Activated CD4-positive, alpha-beta T cell treated with anti-CD3 and anti-CD28 coated beads for 48 hours (primary cell): Measurements from ENCODE around the gene USP21.

Experiments used
- DNase-seq: peaks from one replicate; pipeline ENCODE4 v3.0.0-alpha.2; 2020

USP21 gene

GRCh38 chr1:161195171-161195570, 35.9 kb downstream of the USP21 start:
- DNase-seq, result no peak

- no peak for DNase-seq
Observed at GRCh38 chr1:161196111-161196510, 36.8 kb downstream of the USP21 start.

- DNase-seq, result no peak
Observed at GRCh38 chr1:161196521-161197451, 37.5 kb downstream of the USP21 start.

- no peak for DNase-seq
Observed at GRCh38 chr1:161197560-161198193, 38.4 kb downstream of the USP21 start.

DNA sequence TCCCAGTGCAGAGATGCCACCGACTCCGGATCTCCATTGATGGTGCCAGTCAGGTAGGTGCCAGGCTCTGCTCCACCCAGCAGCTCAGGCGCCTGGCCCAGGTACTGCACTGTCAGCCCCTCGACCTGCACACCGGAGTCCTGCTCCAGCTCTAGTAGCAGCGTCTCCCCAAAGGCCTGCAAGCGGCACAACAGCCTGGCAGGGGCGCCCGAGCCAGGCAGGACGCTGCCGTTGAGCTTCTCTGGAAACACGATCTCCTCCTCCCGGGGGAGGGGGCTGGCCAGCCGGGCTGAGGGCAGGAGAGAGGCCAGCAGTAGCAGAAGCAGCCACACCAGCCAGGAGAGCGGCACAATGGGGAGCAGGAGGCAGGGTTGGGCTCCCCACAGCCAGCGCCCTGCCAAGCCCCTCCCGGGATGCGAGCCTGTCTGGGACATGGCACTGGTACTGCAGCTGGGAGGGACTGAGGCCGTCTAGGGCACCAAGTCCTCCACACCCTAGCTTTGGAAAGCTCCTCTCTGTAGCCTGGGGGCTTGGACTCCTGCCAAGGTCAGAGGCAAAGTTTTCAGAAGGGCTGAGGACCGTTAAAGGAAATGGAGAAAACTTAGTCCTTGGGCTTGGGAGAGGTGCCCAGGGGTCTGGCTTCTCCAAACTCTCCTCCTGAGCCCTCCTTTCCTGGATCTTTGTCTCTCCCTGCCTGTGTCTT, 39.0 kb downstream of the USP21 start:
- no peak for DNase-seq

DNA sequence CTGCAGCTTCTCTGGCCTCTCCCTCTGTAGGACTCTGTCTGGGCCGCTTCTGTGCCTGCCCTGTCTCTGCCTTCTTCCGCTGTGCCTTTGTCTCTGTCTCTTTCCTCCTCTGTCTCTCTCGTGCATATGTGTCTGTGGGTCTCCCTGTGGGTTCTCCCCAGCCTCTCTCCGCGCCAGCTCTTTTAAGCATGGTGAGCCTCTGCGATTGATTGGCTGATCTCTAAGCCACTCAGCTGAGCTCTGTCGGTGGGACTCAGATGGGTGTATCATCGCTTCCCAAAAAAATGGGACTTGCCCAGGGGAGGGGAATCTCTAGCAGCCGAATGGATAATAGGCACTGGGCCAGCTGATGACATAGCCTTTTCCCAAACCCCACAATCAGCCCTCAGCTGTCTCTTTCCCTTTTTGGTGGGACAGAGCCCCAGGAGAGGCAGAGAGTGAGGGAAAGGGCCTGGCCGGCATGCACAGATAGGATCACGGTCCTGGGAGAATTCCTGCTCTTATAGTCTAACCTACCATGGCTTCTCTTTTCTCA, 39.7 kb downstream of the USP21 start, which contains the start of gene ADAMTS4:
TSS of gene ADAMTS4 (minus strand) at position 158 of the 535 bp plus-strand sequence. CDS start 427 bp downstream, outside the sequence.
- no peak for DNase-seq

DNA sequence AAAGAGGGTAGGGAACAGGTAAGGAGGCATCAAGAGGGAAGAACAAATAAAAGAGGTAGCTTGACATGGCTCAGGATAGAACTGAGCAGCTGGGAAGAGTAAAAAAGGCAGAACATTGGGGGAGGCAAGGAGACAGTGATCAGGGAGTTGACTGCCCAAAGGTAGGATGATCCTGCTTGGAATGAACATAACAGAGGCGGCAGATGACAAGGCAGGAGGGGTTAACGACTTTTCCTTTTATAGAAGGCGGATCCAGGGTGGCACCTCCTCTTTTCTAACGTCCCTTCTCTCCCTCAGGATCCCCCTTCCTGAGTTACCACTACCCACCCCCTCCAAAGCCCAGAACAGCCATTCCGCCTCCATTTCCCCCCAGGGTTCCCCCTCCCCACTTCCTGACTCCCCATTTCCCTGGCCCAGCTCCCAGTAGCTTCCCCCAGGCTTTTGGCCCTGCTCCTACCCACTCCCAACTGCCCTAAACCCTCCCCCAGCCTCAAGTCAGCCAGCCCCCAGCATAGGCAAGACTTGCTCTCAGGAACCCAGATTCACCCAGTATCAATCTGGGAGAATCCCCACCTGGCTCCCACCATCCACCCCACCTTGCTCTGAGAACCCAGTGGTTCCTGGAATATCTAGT, 40.3 kb downstream of the USP21 start:
- no peak for DNase-seq

- no peak for DNase-seq
Observed at GRCh38 chr1:161200421-161200991, 41.2 kb downstream of the USP21 start.

- DNase-seq, result no peak
Observed at GRCh38 chr1:161200992-161201835, 41.9 kb downstream of the USP21 start.

DNA sequence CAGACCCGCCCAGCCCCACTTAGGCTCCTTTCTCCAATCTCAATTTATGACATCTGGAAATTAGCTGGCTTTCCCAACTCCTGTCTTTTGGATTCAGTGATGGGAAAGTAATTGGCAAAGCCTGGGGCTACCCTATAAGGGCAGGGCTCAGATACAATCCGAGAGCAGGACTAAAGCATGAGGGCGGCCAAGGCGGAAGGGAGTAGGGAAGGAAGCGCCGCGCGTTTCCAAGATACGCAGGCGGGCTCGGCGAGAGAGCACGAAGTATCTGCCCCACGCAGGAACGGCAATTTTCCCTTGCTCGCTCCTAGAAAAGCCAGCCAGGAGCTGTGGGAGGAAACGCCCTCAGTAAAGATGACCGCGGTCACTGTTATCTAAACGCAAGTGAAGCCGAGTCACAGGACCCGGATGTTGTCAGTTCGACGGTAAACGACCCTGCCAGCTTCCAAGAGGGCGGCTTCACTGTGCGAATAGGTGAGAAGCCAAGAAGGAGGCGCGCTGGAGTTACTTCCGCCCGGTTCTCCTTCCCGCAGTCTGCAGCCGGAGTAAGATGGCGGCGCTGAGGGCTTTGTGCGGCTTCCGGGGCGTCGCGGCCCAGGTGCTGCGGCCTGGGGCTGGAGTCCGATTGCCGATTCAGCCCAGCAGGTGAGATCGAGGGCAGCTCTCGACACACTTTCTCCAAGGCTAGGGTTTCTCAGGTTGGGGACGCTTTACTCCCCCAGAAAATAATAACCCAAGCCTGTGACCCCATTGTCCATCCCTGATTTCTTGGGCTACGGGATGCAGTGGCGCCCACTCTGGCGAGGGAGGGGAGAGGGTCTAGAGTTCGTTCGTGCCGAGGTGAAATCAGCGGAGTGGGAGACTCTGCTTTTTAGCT, 42.8 kb downstream of the USP21 start, which contains the start of gene NDUFS2:
TSS of gene NDUFS2 (plus strand) at position 532 of the 877 bp plus-strand sequence. CDS start at position 551, 19 bp downstream.
- DNase-seq, result peak; percentile 97

GRCh38 chr1:161206411-161207140, 47.3 kb downstream of the USP21 start:
- no peak for DNase-seq

DNA sequence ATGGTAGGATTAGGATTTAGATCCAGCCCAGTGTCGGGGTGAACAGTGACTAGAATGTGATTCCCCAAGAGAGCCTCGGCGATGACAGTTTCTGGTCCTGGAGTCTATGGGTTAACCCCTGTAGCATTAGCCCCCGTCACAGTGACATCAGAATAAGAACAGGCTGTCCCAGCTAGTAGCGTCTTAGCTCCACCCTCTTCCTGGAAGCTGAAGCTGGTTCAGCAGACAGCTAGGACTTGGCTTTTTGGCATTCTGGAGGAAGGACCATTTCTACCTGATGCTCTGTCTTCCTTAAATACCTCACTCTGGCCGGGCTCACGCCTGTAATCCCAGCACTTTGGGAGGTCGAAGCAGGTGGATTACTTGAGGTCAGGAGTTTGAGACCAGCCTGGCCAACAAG, 47.9 kb downstream of the USP21 start:
- DNase-seq, result no peak

DNA sequence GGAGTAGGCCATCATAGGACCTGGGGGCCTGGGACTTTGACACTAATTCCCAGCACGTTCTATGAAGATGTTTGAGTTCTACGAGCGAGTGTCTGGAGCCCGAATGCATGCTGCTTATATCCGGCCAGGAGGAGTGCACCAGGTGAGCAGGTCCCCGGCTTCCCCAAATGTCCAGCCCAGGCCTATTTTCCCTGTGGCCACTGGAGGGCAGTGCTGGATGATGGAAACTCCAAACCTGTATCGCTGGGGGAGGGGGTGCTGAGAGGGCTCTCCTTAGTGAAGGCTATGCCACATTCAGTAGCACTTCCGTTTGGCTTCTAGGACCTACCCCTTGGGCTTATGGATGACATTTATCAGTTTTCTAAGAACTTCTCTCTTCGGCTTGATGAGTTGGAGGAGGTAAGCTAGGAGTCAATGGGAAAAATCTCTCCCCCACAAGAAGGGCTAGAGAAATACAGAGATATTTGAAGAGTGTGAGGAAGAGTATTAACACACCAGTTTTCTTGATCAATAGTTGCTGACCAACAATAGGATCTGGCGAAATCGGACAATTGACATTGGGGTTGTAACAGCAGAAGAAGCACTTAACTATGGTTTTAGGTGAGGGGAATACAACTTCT, 50.6 kb downstream of the USP21 start:
- DNase-seq, result peak; percentile 84

DNA sequence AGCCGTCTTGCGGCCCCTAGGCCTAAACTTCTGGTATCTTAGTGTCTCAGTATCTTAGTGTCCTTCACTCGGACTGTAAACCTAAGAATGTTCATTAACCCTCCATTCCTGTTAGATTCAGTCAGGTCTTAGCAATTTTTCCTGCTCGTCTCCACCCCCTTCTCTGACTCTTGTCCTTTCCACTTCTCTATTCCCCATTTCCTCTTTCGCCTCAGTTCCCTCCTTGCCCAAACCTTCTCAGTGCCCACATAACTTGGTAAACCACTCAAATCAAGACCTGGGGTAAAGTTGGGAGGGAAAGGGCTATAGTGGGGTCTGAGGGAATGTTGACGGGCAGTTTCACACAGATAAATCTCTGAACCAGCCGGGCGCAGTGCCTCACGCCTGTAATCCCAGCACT, 55.1 kb downstream of the USP21 start:
- no peak for DNase-seq

DNA sequence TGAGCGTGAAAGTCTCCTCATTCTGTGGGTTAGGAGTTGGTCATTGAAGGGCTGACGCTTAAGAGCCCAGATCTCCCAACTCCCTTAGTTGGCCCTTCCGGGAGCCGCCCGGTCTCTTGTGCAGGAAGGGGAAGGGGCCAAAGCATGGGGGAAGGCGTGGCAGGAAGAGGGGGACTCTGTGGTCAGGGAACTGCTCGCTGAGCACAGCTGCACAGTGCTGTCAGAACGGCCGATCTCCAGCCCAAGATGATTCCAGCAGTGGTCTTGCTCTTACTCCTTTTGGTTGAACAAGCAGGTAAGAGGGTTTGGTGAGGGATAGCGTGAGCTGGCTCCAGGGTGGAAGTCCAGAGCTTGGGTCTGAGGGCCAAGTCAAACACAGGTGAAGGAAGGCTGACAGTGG, 55.8 kb downstream of the USP21 start, which contains the start of gene FCER1G:
TSS of gene FCER1G (plus strand) at position 220 of the 400 bp plus-strand sequence. CDS start at position 247, 27 bp downstream.
- DNase-seq, result no peak
